NCI-H187 treated with DMSO at 0.1 percent for 48 hours (cell line): Measurements from ENCODE around the gene QRFP.

Experiments
- DNase-seq: peaks from one replicate; lab custom pipeline; 2025; lab: John Stamatoyannopoulos, UW

The QRFP gene

GRCh38 chr9:130890870-130891687, 5.5 kb downstream of the QRFP start:
- DNase-seq, result no peak

- no peak for DNase-seq
Observed at GRCh38 chr9:130890124-130890523, 6.5 kb downstream of the QRFP start.

GRCh38 chr9:130888146-130888885, 8.3 kb downstream of the QRFP start:
- DNase-seq, result no peak

GRCh38 chr9:130887494-130888144, 9.0 kb downstream of the QRFP start:
- no peak for DNase-seq

- no peak for DNase-seq
Observed at GRCh38 chr9:130886981-130887380, 9.6 kb downstream of the QRFP start.

- DNase-seq, result no peak
Observed at GRCh38 chr9:130885484-130886375, 10.9 kb downstream of the QRFP start.

- no peak for DNase-seq
Observed at GRCh38 chr9:130884542-130885483, 11.8 kb downstream of the QRFP start.

- DNase-seq, result no peak
Observed at GRCh38 chr9:130884111-130884531, 12.5 kb downstream of the QRFP start.

GRCh38 chr9:130883479-130883878, 13.1 kb downstream of the QRFP start:
- no peak for DNase-seq

- no peak for DNase-seq
Observed at GRCh38 chr9:130882696-130883225, 13.9 kb downstream of the QRFP start.

GRCh38 chr9:130881516-130881915, 15.1 kb downstream of the QRFP start:
- DNase-seq, result no peak

GRCh38 chr9:130880599-130881220, 15.9 kb downstream of the QRFP start:
- DNase-seq, result no peak

- DNase-seq, result no peak
Observed at GRCh38 chr9:130879863-130880411, 16.7 kb downstream of the QRFP start.

GRCh38 chr9:130878295-130878694, 18.3 kb downstream of the QRFP start:
- no peak for DNase-seq

- no peak for DNase-seq
Observed at GRCh38 chr9:130877300-130877699, 19.3 kb downstream of the QRFP start.

- DNase-seq, result no peak
Observed at GRCh38 chr9:130874783-130875182, 21.8 kb downstream of the QRFP start.

GRCh38 chr9:130873966-130874365, 22.6 kb downstream of the QRFP start:
- DNase-seq, result no peak

- DNase-seq, result no peak
Observed at GRCh38 chr9:130872912-130873503, 23.6 kb downstream of the QRFP start.

GRCh38 chr9:130872508-130872907, 24.1 kb downstream of the QRFP start:
- DNase-seq, result no peak
